Activated T-helper 1 cell treated with anti-CD3 and anti-CD28 coated beads, Interleukin-12 subunit alpha, Interleukin-12 subunit beta, Interleukin-2, Interleukin-4 antibody, amounts not matched to agents 30 ng/mL and 10 ng/mL and 1 ng/mL, durations not matched to agents 14 hours and 24 hours and 36 hours (primary cell): ENCODE data around the gene HIC2. TPM values are rescaled to one million over a fixed set of nuclear protein-coding genes. Genes with fewer than 3 reads are reported as not detected.
"Not testable (repeated sequence)": the region's sequence is repeated elsewhere in the genome, so short reads cannot be mapped to it uniquely, and the experiment has no call there.

Source experiments
- DNase-seq: peaks from one replicate; pipeline ENCODE4 v3.0.0; 2021; ENCODE audit warnings: low spot score
- H3K27ac Mint-ChIP-seq: one replicate; pipeline ENCODE4 v1.8.0; 2021; ENCODE audit warnings: mild to moderate bottlenecking, mixed read lengths
- H3K27me3 Mint-ChIP-seq: one replicate; pipeline ENCODE4 v1.8.0; 2022; ENCODE audit warnings: mild to moderate bottlenecking, moderate library complexity, mixed read lengths; ENCODE audit not compliant: insufficient read depth
- H3K36me3 Mint-ChIP-seq: one replicate; pipeline ENCODE4 v1.8.0; 2021; ENCODE audit warnings: low read depth, mixed read lengths
- H3K4me1 Mint-ChIP-seq: one replicate; pipeline ENCODE4 v1.8.0; 2021; ENCODE audit warnings: low read depth, mixed read lengths
- H3K4me3 Mint-ChIP-seq: one replicate; pipeline ENCODE4 v1.8.0; 2021; ENCODE audit warnings: mild to moderate bottlenecking, moderate library complexity, mixed read lengths
- H3K9me3 Mint-ChIP-seq: one replicate; pipeline ENCODE4 v1.8.0; 2021; ENCODE audit warnings: mixed read lengths
- intact Hi-C: fragments of 100-400 bp; cut with micrococcal nuclease; formaldehyde crosslinking; loops from one replicate; pipeline ENCODE4 v1.15.1; 2024
- total RNA-seq: library from RNA; stranded (reverse); gene quantifications from 2 replicates; pipeline ENCODE4 v1.2.3, GENCODE V29; 2022

The HIC2 gene
- total RNA-seq, 1 donor from 2014 or later, result 5.7 TPM

DNA sequence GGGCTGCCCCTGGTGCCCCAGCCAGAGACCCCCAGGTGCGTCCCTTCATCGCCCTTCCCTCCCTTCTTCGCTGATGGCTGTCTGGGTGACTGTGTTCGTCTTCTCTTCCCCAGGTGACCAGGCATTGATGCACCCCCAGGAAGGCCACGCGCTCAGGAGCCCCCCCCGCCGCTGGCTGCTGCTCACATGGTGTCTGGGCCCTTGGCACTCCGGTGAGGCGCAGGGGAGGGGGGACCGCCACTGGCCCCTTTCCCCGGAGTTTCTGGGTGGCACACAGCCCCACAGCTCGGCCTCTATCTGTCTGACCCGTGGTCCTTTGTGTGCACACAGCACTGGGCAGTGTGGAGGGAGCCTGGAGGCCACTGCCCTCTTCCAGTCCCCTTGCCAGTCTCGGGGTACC lies 25.5 kb downstream of the HIC2 start:
- H3K27me3 Mint-ChIP-seq, H3K9me3 Mint-ChIP-seq, H3K36me3 Mint-ChIP-seq, DNase-seq, H3K4me3 Mint-ChIP-seq, H3K4me1 Mint-ChIP-seq, H3K27ac Mint-ChIP-seq, intact Hi-C loops: not testable (repeated sequence)

DNA sequence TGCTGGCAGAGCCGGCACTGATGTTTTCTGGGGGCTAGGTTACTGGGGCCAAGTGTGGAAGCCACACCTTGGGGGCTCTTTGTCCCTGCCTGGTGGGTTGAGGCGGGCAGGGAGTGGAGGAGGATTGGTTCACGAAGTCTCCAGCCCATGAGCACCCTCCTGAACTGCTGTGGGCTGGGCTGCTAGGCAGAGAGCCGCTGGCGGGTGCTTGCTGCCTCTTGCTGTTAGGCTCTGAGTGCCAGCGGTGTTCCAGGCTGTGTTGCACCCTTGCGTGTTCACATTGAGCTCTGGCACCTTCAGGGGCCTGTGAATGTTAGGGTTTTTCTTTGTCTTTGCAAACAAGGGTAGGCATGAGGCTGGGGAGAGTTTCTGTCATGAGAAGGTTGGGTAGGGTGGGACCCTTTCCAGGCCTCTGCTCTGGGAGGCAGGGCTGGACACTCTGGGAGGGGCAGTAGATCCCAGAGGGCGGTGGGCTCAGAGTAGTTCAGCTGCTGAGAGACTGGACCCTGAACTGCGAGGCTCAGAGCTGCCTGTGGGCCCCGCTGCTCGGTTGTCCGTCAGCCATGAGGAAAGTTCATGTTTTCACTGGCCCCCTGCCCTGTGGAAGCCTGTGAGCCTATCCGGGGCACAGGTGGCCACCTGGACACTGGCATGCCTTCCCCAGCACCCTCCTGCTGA lies 26.0 kb downstream of the HIC2 start:
- intact Hi-C loops, result no loop called here
- no peaks in the 10 kb centered on the region for H3K27me3 Mint-ChIP-seq
- H3K9me3 Mint-ChIP-seq, result no peaks in the 10 kb centered on the region
- no peaks in the 10 kb centered on the region for H3K36me3 Mint-ChIP-seq
- no peaks in the 10 kb centered on the region for H3K4me1 Mint-ChIP-seq
- no peak for DNase-seq
- no peak overlapping the region for H3K4me3 Mint-ChIP-seq
- H3K27ac Mint-ChIP-seq, result no peak overlapping the region

DNA sequence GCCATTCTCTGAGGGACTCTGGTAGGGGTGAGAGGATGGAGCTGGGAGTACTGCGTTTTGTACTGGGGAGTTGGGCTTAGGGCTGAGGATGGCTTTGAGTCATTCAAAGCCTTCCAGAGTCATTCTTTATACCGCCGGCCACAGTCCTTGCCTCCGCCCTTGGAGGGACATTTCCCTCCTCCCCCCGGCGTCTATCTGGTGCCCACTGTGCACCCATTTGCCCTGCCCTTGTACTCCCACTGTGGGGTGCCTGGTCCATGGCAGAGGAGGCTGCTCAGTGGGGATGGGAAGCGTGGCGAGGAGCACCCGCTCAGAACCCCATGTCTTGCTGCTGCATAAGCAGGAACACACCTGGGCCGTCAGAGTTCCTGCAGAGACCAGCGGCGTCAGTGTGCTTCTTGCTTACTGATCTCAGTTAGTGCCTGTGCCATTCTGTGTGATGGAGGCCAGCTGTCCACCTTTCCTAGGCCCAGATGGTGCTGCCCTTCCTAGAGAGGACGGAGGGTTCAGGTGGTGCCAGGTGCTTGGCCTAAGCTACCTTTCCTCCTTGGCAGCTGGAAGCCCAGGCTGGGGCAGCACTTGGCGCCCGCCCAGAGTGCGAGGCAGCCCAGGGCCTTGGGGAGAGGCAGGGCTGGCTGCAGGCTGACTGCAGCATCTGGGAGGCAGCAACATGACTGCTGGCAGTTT lies 26.7 kb downstream of the HIC2 start:
- Mint-ChIP-seq H3K27ac (no peak overlapping the region), H3K4me3 (no peak overlapping the region), H3K27me3 (no peaks in the 10 kb centered on the region), H3K9me3 (no peaks in the 10 kb centered on the region), H3K36me3 (no peaks in the 10 kb centered on the region), H3K4me1 (no peaks in the 10 kb centered on the region)
- intact Hi-C loops, result no loop called here
- no peak for DNase-seq

GRCh38 chr22:21444701-21445436 lies 27.7 kb downstream of the HIC2 start:
- DNase-seq, result no peak
- H3K27ac Mint-ChIP-seq, result no peak overlapping the region
- intact Hi-C loops, result no loop called here
- no peaks in the 10 kb centered on the region for H3K4me1 Mint-ChIP-seq
- no peaks in the 10 kb centered on the region for H3K27me3 Mint-ChIP-seq
- no peaks in the 10 kb centered on the region for H3K36me3 Mint-ChIP-seq
- H3K4me3 Mint-ChIP-seq, result no peak overlapping the region
- H3K9me3 Mint-ChIP-seq, result no peaks in the 10 kb centered on the region

- intact Hi-C loops, result no loop called here
- Mint-ChIP-seq H3K27me3 (no peaks in the 10 kb centered on the region), H3K36me3 (no peaks in the 10 kb centered on the region), H3K27ac (no peak overlapping the region), H3K4me1 (no peaks in the 10 kb centered on the region), H3K4me3 (no peak overlapping the region), H3K9me3 (no peaks in the 10 kb centered on the region)
- no peak for DNase-seq
Measured at GRCh38 chr22:21445437-21446127, 28.4 kb downstream of the HIC2 start.

DNA sequence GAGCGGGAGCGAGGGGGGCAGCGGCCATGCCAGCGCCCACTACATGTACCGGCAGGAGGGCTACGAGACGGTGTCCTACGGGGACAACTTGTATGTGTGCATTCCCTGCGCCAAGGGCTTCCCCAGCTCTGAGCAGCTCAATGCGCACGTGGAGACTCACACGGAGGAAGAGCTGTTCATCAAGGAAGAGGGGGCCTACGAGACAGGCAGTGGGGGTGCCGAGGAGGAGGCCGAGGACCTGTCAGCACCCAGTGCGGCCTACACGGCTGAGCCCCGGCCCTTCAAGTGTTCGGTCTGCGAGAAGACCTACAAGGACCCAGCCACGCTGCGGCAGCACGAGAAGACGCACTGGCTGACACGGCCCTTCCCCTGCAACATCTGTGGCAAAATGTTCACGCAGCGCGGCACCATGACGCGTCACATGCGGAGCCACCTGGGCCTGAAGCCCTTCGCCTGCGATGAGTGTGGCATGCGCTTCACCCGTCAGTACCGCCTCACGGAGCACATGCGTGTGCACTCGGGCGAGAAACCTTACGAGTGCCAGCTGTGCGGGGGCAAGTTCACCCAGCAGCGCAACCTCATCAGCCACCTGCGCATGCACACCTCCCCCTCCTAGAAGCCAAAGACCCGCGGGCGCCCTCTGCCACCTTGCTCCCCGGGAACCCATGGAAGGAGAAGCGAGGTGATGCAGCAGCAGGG lies 29.1 kb downstream of the HIC2 start:
- Mint-ChIP-seq H3K27me3 (no peaks in the 10 kb centered on the region), H3K9me3 (no peaks in the 10 kb centered on the region), H3K4me3 (no peak overlapping the region), H3K4me1 (no peaks in the 10 kb centered on the region), H3K36me3 (no peaks in the 10 kb centered on the region), H3K27ac (no peak overlapping the region)
- intact Hi-C loops, result no loop called here
- no peak for DNase-seq

DNA sequence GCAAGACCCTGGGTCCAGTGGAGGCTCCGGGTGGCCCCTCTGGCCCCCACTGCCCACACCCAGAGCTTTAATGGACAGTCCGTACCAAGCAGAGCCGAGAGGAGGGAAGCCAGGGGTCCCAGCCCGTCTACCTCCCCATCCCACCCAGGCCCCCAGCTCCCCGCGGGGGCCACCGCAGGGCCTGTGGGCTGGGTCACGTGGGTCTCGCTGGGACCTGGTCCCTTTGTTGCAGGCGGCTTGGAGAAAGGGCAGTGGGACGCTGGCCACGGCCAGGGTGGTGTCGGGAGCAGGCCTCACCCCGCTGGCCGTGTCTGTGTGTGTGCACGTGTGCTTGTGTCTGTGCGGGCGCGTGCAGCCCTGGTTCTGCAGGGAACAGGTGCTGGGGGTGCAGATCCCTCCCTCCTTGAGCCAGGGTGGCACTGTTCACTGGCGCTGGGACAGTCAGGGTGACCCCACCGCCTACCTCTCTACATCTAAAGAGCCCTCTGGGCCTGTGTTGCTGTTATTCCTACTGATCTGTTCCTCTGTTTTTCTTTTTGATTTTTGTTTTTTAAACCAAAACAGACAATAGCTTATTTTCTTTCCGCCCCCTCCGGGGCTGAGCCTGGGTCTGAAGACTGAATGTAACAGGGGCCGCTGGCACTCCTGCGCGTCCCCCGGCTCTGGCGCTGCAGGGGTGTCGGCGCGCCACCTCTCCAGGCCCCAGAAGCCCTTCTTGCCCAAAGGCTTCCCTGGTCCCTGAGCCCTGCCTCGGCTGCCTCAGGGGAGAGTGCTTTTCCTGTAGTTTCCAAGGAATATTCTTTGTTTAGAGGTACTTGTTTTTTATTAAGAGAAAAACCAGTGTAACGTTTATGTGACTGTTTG lies 29.9 kb downstream of the HIC2 start:
- H3K4me3 Mint-ChIP-seq, result no peak overlapping the region
- no peaks in the 10 kb centered on the region for H3K9me3 Mint-ChIP-seq
- intact Hi-C loops, result no loop called here
- no peaks in the 10 kb centered on the region for H3K4me1 Mint-ChIP-seq
- H3K27me3 Mint-ChIP-seq, result no peaks in the 10 kb centered on the region
- no peak overlapping the region for H3K27ac Mint-ChIP-seq
- no peak for DNase-seq
- H3K36me3 Mint-ChIP-seq, result no peaks in the 10 kb centered on the region

DNA sequence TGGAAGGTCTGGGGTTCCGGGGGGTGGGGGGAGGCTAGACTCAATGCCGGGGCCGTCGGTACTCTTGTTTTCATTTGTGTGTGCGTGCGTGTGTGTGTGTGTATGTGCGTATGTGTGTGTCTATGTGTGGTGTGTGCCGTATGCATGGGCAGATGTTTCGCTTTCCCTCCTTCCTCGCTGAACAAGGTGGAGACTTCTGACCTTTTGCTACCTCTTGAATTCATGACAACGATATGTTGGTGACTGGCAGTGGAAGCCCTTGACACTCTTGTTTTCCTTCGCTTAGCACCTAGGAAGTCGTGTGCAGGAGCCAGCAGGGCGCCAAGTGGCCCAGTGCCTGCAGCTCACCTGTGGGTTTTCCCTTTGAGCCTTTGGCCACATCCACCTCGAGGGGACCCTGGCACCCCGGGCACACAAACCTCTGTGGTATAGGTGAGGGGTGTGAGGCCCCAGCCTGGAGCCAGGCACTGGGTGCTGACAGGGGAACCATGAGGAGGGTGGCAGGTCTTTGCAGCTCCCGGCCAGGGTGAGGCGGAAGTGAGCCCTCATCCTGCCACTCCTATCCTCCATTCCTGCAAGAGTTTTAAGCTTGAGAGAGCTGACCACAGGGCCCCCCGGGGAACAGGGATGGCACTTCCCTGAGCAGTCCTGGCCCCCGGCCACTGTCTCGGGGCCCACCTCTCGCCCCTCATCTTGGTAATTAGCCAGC lies 30.7 kb downstream of the HIC2 start:
- no peak for DNase-seq
- H3K4me1 Mint-ChIP-seq, result no peaks in the 10 kb centered on the region
- no peaks in the 10 kb centered on the region for H3K27me3 Mint-ChIP-seq
- intact Hi-C loops, result no loop called here
- H3K4me3 Mint-ChIP-seq, result no peak overlapping the region
- H3K9me3 Mint-ChIP-seq, result no peaks in the 10 kb centered on the region
- no peak overlapping the region for H3K27ac Mint-ChIP-seq
- H3K36me3 Mint-ChIP-seq, result no peaks in the 10 kb centered on the region

- Mint-ChIP-seq H3K27me3 (peaks cover 2% of the 10 kb centered on the region), H3K4me1 (no peaks in the 10 kb centered on the region), H3K27ac (no peak overlapping the region), H3K36me3 (no peaks in the 10 kb centered on the region), H3K4me3 (no peak overlapping the region), H3K9me3 (no peaks in the 10 kb centered on the region)
- no peak for DNase-seq
- intact Hi-C loops, result no loop called here
Measured at GRCh38 chr22:21448627-21449416, 31.7 kb downstream of the HIC2 start.

DNA sequence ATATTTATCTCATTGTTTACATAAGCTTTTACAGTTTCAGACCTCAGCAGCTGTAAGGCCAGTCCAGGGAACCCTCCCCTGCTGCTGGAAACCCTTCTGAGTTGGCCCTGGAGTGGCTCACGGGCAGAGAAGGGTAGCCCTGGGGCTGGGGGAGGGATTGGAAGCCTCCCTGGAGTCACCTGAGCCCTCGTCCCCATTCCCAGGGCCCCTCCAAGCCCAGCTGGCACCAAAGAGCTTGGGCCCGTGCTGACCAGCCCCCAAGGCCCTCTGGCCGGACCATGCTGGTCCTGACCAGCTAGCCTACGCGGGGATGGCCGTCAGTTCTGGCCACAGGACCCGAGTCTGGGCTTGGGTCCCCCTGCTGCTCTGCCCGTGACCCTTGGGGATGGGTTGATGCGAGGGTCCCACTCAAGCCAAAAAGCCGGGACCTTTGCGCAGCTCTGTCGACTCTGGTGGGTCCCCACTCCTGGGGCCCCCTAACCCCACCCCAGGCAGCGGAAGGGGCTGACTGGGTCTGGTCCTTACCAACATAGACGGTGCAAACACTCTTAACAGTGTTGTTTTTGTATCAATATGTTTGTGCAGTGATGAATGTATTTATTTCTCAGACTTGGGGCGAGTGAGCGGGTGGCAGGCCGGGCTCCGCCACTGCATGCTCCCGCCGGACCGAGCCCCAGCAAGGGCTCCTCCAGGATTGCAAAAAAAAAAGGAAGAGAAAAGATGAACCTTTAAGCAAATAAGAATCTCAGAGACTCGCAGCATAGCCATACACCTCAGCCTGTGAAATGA lies 32.6 kb downstream of the HIC2 start:
- Mint-ChIP-seq H3K27ac (no peak overlapping the region), H3K27me3 (peaks cover 2% of the 10 kb centered on the region), H3K4me3 (no peak overlapping the region), H3K9me3 (no peaks in the 10 kb centered on the region), H3K4me1 (no peaks in the 10 kb centered on the region), H3K36me3 (no peaks in the 10 kb centered on the region)
- no peak for DNase-seq
- intact Hi-C loops, result no loop called here
